PC-9 (cell line): ENCODE data around the gene PPFIA4.

Experiments
- EZH2 ChIP-seq: fragments of 200-600 bp; sonication (generic); IDR thresholded peaks from 2 replicates; pipeline ENCODE4 v1.8.0; 2017; ENCODE audit warnings: antibody characterized with exemption, low read depth
- TF ChIP-seq, protein P1 (sequence below): fragments of 200-600 bp; sonication (generic); conservative IDR thresholded peaks from 2 replicates; pipeline ENCODE4 v1.6.1; 2017; ENCODE audit warnings: mixed run types, antibody characterized with exemption, mild to moderate bottlenecking, moderate library complexity

DNA sequence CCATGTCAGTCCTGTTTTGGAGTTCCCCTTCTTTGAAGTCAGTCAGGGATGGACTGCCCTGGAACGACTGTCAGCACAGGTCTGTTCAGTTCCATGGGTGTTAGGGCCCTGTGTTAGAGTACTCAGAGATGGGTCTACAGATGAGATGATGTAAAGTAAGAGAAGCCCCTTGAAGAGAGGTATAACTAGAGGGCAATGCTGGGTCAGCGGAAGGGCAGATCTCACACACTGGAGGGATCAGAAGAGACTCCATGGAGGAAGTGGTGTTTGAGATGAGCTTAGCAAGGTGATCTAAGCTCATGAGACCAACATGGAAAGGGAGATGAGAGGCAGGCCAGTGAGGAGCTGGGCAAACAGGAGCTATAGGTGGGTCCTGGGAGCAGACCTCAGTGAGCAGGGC is 7.6 kb downstream of the PPFIA4 start:
- TF ChIP-seq, protein P1, sequence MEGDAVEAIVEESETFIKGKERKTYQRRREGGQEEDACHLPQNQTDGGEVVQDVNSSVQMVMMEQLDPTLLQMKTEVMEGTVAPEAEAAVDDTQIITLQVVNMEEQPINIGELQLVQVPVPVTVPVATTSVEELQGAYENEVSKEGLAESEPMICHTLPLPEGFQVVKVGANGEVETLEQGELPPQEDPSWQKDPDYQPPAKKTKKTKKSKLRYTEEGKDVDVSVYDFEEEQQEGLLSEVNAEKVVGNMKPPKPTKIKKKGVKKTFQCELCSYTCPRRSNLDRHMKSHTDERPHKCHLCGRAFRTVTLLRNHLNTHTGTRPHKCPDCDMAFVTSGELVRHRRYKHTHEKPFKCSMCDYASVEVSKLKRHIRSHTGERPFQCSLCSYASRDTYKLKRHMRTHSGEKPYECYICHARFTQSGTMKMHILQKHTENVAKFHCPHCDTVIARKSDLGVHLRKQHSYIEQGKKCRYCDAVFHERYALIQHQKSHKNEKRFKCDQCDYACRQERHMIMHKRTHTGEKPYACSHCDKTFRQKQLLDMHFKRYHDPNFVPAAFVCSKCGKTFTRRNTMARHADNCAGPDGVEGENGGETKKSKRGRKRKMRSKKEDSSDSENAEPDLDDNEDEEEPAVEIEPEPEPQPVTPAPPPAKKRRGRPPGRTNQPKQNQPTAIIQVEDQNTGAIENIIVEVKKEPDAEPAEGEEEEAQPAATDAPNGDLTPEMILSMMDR: no peak
- TF ChIP-seq EZH2: no peak
